OCI-LY1 (cell line): ENCODE data around the gene FABP2.
A peak's percentile ranks its signal among the peaks of the same experiment; 100 is the strongest.

Source experiments
- H2AFZ ChIP-seq: fragments of 200-600 bp; sonication (generic), shearing (Covaris generic); 2 replicates; pipeline ENCODE4 v1.6.0; 2014; ENCODE audit warnings: antibody characterized with exemption, mild to moderate bottlenecking, low read length
- H3F3A ChIP-seq: fragments of 200-600 bp; sonication (generic), shearing (Covaris generic); 2 replicates; pipeline ENCODE4 v1.6.0; 2014; ENCODE audit warnings: mild to moderate bottlenecking, antibody characterized with exemption, low read length, moderate library complexity; ENCODE audit not compliant: insufficient read depth
- H3K27ac ChIP-seq: fragments of 200-600 bp; sonication (generic); 2 replicates; pipeline ENCODE4 v1.5.1; 2014; ENCODE audit warnings: low read length, mixed run types, mild to moderate bottlenecking, low read depth; ENCODE audit not compliant: poor library complexity, severe bottlenecking
- H3K27me3 ChIP-seq: fragments of 200-600 bp; sonication (generic); 2 replicates; pipeline ENCODE4 v1.6.0; 2014; ENCODE audit warnings: antibody characterized with exemption, mild to moderate bottlenecking, low read length, moderate library complexity; ENCODE audit not compliant: insufficient read depth
- H3K36me3 ChIP-seq: fragments of 200-600 bp; sonication (generic); 2 replicates; pipeline ENCODE4 v1.6.1; 2014; ENCODE audit warnings: mild to moderate bottlenecking, antibody characterized with exemption, low read length, moderate library complexity, mixed read lengths; ENCODE audit not compliant: insufficient read depth
- H3K4me1 ChIP-seq: fragments of 200-600 bp; sonication (generic); 2 replicates; pipeline ENCODE4 v1.5.1; 2014; ENCODE audit warnings: mild to moderate bottlenecking, low read length, moderate library complexity; ENCODE audit not compliant: insufficient read depth, severe bottlenecking
- H3K4me2 ChIP-seq: fragments of 200-600 bp; sonication (generic), shearing (Covaris generic); 2 replicates; pipeline ENCODE4 v1.6.1; 2014; ENCODE audit warnings: low read length
- H3K4me3 ChIP-seq: fragments of 200-600 bp; sonication (generic); 2 replicates; pipeline ENCODE4 v1.5.1; 2014; ENCODE audit warnings: low read length, low read depth, mild to moderate bottlenecking, mixed read lengths; ENCODE audit not compliant: poor library complexity, severe bottlenecking
- H3K79me2 ChIP-seq: fragments of 200-600 bp; shearing (Covaris generic); 2 replicates; pipeline ENCODE4 v1.6.1; 2016; ENCODE audit warnings: mixed run types, low read length, mixed read lengths; ENCODE audit not compliant: insufficient read depth
- H3K9ac ChIP-seq: fragments of 200-600 bp; sonication (generic), shearing (Covaris generic); 2 replicates; pipeline ENCODE4 v1.6.1; 2014; ENCODE audit warnings: mild to moderate bottlenecking, low read length, mixed read lengths
- H3K9me2 ChIP-seq: fragments of 200-600 bp; sonication (generic), shearing (Covaris generic); 2 replicates; pipeline ENCODE4 v1.6.1; 2014; ENCODE audit warnings: low read depth, mild to moderate bottlenecking, low read length, mixed read lengths
- H3K9me3 ChIP-seq: fragments of 200-600 bp; shearing (Covaris generic); 2 replicates; pipeline ENCODE4 v1.6.1; 2014; ENCODE audit warnings: low read length, mixed read lengths
- H4K20me1 ChIP-seq: fragments of 200-600 bp; sonication (generic), shearing (Covaris generic); 2 replicates; pipeline ENCODE4 v1.6.0; 2016; ENCODE audit warnings: mild to moderate bottlenecking, low read length; ENCODE audit not compliant: insufficient read depth
- CTCF ChIP-seq: fragments of 200-600 bp; sonication (generic), shearing (Covaris generic); IDR thresholded peaks from 2 replicates; pipeline ENCODE4 v1.5.1; 2017; ENCODE audit warnings: mild to moderate bottlenecking, antibody characterized with exemption, low read length, moderate library complexity, mixed read lengths
- EZH2 ChIP-seq: fragments of 200-600 bp; sonication (generic), shearing (Covaris generic); IDR thresholded peaks from 2 replicates; pipeline ENCODE4 v1.8.0; 2017; ENCODE audit warnings: borderline replicate concordance, mixed run types, mild to moderate bottlenecking, antibody characterized with exemption, low read length, moderate library complexity, mixed read lengths

FABP2 gene

GRCh38 chr4:119317990-119318389 is 3.9 kb downstream of the FABP2 start:
- no peaks in the 10 kb centered on the region for H3K4me1 ChIP-seq
- no peak overlapping the region for H2AFZ ChIP-seq
- H3K9me3 ChIP-seq = no peaks in the 10 kb centered on the region
- H3K4me2 ChIP-seq = no peak overlapping the region
- no peaks in the 10 kb centered on the region for H3K36me3 ChIP-seq
- H3K27ac ChIP-seq = no peak overlapping the region
- no peak overlapping the region for H3K9ac ChIP-seq
- TF ChIP-seq CTCF (no peak), EZH2 (no peak)
- no peaks in the 10 kb centered on the region for H3K9me2 ChIP-seq
- no peaks in the 10 kb centered on the region for H3K27me3 ChIP-seq
- no peaks in the 10 kb centered on the region for H3F3A ChIP-seq
- no peaks in the 10 kb centered on the region for H4K20me1 ChIP-seq
- H3K79me2 ChIP-seq = no peaks in the 10 kb centered on the region
- no peak overlapping the region for H3K4me3 ChIP-seq

GRCh38 chr4:119315036-119315435 is 6.9 kb downstream of the FABP2 start:
- H3K4me1 ChIP-seq = no peaks in the 10 kb centered on the region
- H3K36me3 ChIP-seq = no peaks in the 10 kb centered on the region
- H2AFZ ChIP-seq = no peak overlapping the region
- H3K4me3 ChIP-seq = no peak overlapping the region
- no peaks in the 10 kb centered on the region for H3K9me2 ChIP-seq
- H3K4me2 ChIP-seq = no peak overlapping the region
- no peaks in the 10 kb centered on the region for H3K79me2 ChIP-seq
- H3K27me3 ChIP-seq = no peaks in the 10 kb centered on the region
- no peaks in the 10 kb centered on the region for H4K20me1 ChIP-seq
- H3K9me3 ChIP-seq = no peaks in the 10 kb centered on the region
- H3F3A ChIP-seq = no peaks in the 10 kb centered on the region
- TF ChIP-seq EZH2 = no peak
- no peak overlapping the region for H3K9ac ChIP-seq
- H3K27ac ChIP-seq = no peak overlapping the region

GRCh38 chr4:119314356-119314755 is 7.6 kb downstream of the FABP2 start:
- Histone ChIP-seq H3K36me3 (no peaks in the 10 kb centered on the region), H2AFZ (no peak overlapping the region), H4K20me1 (no peaks in the 10 kb centered on the region), H3K79me2 (no peaks in the 10 kb centered on the region), H3K9ac (no peak overlapping the region), H3F3A (no peaks in the 10 kb centered on the region), H3K4me1 (no peaks in the 10 kb centered on the region), H3K9me3 (no peaks in the 10 kb centered on the region), H3K27me3 (no peaks in the 10 kb centered on the region), H3K9me2 (no peaks in the 10 kb centered on the region), H3K4me3 (no peak overlapping the region), H3K4me2 (no peak overlapping the region), H3K27ac (no peak overlapping the region)
- peak; percentile 62 for TF ChIP-seq CTCF
- no peak for TF ChIP-seq EZH2

- no peaks in the 10 kb centered on the region for H3K9me3 ChIP-seq
- H3K4me1 ChIP-seq = no peaks in the 10 kb centered on the region
- no peaks in the 10 kb centered on the region for H3K27me3 ChIP-seq
- H2AFZ ChIP-seq = no peak overlapping the region
- no peaks in the 10 kb centered on the region for H3F3A ChIP-seq
- H3K79me2 ChIP-seq = no peaks in the 10 kb centered on the region
- no peak for TF ChIP-seq EZH2
- TF ChIP-seq CTCF = no peak
- no peak overlapping the region for H3K4me3 ChIP-seq
- no peaks in the 10 kb centered on the region for H3K9me2 ChIP-seq
- no peaks in the 10 kb centered on the region for H3K36me3 ChIP-seq
- no peaks in the 10 kb centered on the region for H4K20me1 ChIP-seq
- H3K27ac ChIP-seq = no peak overlapping the region
- H3K9ac ChIP-seq = no peak overlapping the region
- H3K4me2 ChIP-seq = no peak overlapping the region
Observed at GRCh38 chr4:119313237-119313636, 8.7 kb downstream of the FABP2 start.
